ENCODE measurements around the gene SGCD.
"Not testable (repeated sequence)": the region's sequence is repeated elsewhere in the genome, so short reads cannot be mapped to it uniquely, and the experiment has no call there.

SGCD gene

DNA sequence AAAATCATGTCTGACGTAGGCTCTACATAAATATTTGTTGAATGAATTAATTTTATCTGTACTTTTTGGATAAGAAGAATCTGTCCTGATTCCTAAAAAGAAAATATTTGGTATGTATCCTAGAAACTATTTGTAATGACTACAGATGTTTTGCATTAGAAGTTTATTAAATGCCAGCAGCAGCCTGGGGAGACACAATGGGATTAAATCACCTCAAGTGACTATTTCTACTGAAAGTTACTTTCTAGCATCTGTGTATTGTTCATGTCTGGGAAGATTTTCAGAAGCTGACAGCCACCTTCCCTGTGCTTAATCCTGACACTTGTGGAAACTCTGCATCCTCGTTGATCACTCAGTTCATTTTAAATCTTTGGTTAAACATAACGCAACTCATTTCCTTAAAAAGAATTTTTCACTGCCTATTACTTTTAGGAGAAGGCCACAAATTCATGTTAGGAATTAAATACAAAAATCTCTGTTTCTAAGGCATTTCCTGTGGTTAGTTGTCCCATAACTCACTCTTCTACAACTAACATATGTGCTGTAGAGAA, 313.8 kb downstream of the SGCD start:
- no peak for DNase-seq (ENCODE audit: low spot score)

DNA sequence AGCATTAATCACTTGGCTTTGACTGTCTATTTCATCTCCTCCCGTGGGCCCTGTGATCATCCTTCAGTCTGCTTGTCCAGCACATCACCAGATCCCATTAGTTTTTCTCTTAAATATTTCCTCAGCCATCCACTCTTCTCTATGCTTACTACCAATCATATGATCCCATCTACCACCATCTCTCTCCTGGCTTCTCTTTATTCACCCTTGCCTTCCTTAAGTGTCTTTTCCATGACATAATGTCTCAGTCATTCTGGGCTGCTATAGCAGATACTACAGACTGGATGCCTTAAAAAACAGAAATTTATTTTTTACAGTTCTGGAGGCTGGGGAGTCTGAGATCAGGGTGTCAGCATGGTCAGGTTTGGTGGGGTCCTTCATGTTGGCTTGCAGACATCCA, 314.7 kb downstream of the SGCD start:
- DNase-seq (ENCODE audit: low spot score), result no peak

DNA sequence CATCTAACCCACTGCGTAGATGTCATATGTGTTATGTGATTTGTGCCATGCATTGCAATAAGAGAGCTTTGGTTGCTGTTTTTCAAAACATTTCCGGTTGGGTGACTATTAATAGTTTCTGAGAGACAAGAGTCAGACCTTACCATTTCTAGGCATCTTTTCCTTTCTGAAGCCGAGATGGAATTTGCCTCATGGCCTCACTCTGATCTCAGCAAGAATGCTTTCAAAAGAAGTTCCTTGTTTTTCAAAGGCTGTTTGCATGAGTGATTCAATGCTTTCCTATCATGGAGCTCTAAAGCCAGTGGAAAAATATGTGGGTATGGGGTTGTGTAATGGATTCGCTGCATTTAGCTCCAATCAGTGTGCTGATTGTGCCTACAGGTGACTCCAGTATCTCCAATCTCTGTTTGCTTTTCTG, 320.1 kb downstream of the SGCD start:
- no peak for DNase-seq (ENCODE audit: low spot score)

DNA sequence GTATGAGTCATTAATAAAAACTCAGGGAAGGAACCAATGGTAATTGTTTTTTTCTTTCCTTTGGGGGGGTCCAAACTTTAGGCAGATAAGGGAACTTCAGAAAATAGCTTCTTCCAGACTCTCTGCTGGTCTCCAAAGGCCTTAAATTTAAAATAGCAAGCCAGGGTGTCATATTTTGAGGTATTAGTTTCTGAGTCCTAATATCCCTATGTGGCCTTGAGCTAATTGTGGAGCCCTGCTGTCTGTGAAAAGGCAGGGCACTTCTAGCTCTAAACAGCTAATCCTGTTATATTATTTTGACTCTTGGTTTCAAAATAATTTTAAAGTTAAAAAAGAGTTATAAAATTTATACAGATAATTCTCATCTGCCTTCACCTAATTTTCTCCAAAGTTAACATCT, 327.5 kb downstream of the SGCD start:
- DNase-seq (ENCODE audit: low spot score), result no peak

DNA sequence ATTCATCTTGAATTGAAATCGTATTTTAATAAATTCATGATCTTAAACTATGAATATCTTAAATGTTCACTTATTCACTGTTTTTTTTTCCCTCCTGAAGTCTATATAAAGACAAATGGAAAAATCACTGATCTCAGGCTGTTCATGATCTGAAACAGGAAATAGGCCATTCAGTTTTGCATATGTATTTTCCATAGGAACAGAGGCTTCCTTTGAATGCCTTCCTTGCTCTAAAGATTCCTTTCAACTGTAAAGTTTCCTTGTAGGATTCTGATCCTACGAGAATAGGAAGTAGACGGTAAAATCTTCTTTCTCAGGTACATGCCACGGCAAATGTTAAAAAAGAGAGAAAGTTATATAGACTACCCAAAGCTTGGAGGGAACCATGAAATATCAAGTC, 328.8 kb downstream of the SGCD start:
- DNase-seq (ENCODE audit: low spot score), result no peak

DNA sequence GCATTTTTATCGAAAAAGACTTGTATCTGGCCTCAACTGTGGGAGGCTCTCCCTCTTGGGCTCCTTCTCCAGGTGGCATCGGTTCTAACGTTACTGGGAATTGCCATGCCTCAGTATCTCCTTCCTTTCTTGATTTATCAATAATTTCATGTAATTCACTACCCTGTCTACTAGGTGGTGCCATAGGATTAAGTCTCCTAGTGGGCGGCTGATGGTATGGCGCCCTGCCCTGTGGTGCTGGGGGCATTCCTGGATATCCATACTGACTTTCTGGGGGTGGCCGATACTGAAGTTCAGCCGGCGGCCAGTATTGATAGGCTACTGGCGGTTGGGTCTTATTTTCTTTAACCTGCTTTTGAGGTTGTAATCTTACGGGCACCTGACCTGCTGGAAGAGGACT, 337.9 kb downstream of the SGCD start:
- not testable (repeated sequence) for DNase-seq (ENCODE audit: low spot score)

DNA sequence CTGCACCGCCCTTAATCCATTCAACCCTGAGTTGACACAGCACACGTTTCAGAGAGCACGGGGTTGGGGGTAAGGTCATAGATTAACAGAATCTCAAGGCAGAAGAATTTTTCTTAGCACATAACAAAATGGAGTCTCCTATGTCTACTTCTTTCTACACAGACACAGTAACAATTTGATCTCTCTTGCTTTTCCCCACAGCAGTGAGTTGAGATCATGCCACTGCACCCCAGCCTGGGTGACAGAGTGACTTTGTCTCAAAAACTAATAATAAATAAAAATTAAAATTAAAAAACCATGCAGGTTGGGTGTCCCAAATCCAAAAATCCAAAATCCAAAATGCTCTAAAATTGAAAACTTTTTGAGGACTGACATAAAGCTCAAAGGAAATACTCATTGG, 339.7 kb downstream of the SGCD start:
- not testable (repeated sequence) for DNase-seq (ENCODE audit: low spot score)

DNA sequence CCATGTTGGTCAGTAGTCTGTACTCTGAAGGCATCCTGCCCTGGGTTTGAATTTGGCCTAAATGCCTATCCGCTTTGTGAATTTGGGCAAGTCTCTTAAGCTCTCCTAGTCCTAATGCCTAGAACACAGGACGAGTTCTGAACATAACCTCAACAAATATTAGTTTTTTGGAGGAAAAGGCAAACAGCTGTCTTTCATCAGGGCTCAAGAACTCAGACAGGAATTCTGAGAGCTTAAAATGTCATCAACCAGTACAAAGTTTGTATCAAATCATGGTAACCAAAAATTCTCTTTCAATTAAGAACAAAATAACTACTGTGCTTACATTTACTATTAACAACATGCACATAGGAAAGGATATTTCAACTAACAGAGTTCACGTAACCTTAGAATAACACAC, 340.7 kb downstream of the SGCD start:
- no peak for DNase-seq (ENCODE audit: low spot score)

DNA sequence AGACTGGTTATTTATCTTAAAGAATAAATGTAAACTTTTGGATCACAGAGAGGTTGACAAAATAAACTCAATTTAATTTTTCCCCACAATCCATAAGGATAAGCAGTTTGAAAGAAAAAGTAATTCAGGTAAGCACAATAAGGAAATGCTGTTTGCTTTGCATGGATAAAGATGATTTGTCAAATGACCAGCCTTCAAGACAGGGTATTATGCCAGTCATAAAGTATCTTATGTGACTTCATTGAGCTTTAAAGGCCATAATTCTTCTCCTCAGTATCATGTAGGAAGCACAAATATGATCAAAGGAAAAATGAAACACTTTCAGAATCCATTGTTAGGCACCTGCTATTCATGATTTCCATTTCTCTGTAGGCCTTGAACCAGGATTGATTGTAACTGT, 342.5 kb downstream of the SGCD start:
- no peak for DNase-seq (ENCODE audit: low spot score)

DNA sequence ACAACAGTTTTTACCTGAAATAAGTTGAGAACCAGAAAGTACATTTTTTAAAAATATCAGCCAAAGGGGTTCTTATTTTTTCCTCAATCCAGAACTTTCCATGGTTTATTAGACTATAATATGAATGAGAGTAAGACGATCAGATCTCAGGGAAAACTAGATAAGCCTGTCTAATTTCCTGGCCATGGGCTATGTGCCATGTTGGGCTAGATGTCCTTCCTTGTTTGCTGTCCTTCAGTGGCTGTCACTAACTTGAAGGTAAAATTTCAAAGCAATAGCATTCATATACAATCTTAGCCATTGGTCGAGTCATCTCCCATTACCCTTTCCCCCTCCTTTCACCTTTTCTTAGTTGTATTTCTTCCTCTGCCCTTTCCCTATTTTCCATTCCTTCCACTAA, 343.7 kb downstream of the SGCD start:
- no peak for DNase-seq (ENCODE audit: low spot score)

DNA sequence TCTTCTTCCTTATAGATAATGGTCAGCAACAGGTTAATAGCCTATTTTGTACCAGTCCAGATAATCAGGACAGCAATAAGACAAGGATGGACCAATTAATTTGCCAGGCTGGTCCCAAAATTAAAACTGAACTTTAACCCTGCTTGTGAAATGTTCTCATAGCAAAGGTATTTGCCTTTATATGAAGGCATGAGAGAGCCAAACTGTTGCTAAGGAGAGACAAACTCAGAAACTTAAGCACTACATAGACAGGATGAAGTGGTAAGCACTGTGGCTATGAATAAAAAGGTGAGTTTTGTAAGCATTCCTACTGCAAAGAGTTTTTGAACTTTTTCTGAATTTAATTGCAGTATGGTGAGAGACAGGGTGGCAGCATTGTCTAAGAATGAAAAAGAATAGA, 348.4 kb downstream of the SGCD start:
- DNase-seq (ENCODE audit: low spot score), result no peak

DNA sequence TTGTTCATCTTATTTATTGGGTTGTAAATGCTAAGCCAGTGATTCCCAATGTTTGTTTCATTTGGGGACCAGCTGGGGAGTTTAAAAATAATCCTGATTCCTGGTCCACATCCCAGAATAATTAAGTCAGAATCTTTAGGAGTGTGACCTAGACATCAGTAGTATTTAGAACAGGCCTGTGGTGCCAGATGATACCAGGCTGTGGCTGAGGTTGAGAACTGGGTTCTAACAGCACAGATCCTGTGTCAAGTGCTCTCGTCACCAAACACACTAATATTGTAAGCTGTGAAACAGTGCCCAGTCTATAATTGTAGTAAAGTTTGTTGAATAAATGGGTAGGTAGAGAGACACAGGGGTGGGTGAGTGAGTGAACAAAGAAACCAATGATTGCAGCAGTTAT, 351.0 kb downstream of the SGCD start:
- DNase-seq (ENCODE audit: low spot score), result no peak

DNA sequence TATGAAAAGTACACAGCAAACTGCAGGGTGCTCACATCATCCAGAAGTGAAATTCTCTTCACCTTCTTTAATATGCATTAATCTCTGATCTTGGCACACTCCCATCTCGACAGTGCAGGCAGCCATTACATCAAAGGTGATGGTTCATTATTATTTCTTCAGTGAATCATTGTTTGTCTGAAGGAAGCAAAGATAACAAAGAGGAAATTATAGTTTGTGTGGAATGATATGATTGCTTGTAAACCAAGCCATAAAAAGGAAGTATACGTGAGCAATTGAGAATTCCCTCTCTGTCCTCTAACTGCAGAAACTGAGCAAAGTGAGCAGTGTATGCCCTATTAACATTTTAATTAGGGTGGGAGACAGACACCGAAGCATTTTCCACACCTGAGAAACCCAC, 351.5 kb downstream of the SGCD start:
- DNase-seq (ENCODE audit: low spot score), result no peak

DNA sequence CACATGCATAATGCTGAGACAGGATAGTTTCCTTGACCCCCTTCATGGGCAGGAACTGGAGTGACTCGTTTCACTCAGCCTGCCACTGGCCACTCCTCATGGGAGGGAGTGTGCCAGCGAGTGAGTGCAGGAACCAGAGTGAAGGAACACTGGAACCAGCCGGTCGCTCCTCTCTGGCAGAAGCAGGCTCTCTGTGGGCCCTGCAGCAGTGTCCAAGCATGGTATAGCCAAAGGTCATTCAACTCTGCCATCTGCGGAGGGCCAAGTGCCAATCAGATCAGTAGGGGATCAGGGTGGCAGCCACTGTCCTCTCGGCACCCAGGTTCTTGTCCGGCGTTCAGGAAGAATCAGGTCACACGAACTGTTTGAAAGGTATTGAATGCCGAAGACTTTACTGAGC, 353.9 kb downstream of the SGCD start:
- no peak for DNase-seq (ENCODE audit: low spot score)

DNA sequence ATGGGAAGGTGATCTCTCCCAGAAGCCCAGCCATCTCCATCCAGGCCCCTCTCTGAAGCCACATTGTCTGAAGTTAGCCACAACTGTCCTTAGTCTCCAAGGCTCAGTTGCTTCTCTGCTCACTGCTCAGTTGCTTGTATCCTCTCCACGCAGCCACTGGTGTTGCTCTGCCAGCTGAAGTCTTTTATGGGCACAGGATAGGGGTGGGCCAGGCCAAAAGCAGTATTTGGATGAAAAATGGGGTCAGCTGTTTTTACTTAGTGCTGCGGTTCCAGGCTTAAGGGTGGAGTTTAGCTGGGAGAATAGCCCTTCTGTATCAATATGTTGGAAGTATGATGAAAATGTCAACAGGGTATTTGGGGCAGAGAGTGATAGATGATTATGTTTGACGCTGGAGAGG, 354.3 kb downstream of the SGCD start:
- DNase-seq (ENCODE audit: low spot score), result no peak

DNA sequence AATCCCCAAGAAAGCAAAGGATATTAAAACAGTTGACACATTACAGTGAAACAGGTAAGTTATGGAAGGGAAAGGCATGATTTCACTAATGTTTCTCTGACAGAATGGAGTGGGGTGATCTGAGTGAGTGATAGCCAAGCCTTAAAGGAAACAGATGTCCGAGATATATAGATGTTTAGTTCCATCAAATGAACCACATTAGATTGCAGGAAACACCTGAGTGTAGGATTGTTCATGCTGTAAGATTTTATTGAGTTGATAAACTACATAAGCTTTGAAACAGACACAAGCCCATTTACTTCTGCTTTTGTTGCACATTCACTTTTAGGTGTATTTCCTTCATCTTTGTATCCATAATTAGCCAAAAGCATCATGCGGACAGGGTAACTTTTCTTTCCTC, 356.0 kb downstream of the SGCD start:
- no peak for DNase-seq (ENCODE audit: low spot score)

DNA sequence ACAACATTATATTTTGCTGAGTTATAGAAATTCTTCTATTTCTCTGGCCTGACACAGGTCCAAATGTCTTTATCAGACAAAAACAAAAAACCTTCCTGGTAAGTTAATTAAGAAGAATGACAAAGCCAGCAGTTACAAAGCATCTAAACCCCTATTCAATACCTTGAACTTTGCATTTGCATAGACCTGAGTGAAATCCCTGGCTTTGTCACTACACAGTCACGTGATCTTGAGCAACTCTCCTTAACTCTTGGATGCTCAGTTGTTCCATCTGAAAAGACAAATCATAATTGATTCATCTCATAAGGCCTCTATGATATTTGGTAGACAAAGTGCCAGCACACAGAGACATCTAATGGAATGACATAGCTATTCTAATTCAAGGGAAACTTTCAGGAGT, 356.5 kb downstream of the SGCD start:
- no peak for DNase-seq (ENCODE audit: low spot score)

DNA sequence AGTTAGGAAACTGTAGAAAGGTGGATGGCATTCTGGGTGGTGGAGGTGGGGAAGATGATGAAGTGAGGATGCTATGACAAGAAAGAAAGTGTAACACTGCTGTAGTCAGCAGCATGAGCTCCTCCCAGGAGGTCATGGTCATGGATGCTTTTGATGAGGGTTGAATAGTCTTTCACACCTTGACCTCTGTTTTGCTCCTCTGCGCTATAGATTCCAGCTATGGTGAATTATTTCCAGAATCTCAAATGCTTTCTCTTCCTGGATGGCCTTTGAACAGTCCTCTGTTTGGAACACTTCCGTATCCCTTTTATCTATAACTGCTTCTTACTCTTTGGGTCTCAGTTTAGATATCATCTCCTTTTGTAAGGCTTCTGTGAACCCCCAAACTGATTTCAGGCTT, 357.3 kb downstream of the SGCD start:
- no peak for DNase-seq (ENCODE audit: low spot score)

DNA sequence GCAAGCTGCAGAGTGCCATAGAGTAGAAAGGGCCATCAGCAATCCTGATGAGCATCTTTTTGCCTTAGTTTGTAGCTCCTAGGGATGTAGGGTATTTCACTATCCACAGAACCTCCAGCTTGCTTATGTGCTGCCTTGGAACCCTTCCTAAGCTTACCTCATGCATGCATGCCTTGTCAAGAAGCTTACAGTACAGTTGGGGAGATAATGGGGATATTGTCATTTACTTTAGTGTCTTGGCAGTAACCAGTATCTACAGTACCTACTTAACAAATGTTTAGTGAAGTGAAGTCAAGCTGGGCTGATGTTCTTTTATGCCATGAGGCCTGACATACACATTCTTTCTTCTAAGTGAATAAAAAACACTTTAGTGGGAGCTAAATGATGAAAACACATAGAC, 358.5 kb downstream of the SGCD start:
- DNase-seq (ENCODE audit: low spot score), result no peak

DNA sequence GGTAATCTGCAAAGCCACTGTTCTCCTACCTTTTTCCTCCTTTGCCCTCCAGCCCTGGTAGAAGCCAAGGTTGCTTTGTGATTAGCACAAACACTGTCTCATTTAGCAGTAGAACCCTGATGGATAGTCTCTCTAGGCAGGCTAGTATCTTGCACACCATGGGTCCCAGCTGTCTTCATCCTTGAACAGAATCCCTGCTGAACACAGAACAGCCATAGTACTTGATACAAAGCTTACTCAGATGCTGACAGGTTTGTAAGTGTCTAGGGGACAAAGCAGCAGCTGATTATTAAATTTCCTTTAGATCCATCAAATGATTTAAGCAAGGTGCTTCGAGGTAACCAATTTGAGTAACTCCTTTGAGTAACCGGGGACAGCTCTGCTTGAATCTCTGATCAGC, 359.4 kb downstream of the SGCD start:
- DNase-seq (ENCODE audit: low spot score), result no peak

DNA sequence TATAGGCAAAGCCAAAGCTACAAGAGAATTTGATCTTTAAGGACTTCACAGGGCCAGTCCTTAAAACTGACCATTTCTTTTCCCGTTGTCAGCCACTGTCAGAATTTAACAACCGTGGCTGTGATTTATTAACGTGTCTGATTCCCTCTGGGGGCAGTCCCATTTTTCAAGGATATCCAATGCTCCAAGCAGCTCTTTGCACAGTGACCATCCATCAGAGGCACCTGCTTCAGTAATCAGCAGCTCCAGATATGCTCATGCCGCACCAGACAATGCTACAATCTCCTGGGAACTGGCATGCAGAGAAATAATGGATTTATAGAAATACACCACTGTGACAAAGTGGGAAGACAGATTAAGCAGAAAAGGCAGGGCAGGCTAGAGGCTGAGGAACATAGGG, 359.8 kb downstream of the SGCD start:
- no peak for DNase-seq (ENCODE audit: low spot score)

DNA sequence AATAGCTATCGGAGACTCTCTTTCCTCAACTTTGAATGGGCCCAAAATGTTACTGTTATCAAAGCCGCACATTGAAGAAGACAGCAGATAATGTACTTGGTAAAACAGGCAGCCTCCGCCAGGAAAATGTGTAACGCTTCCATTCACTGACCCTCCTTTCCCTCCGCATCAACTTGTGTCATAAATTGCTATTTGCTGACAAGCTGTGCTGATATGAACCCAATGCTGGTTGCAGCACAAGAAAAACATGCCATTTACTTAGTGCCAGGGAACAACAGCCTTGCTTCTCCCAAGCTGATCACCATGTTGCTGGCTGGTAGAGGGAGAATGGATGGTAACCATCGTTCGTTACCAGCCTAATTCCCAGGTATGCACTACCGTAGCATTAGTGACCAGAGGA, 360.6 kb downstream of the SGCD start:
- no peak for DNase-seq (ENCODE audit: low spot score)

DNA sequence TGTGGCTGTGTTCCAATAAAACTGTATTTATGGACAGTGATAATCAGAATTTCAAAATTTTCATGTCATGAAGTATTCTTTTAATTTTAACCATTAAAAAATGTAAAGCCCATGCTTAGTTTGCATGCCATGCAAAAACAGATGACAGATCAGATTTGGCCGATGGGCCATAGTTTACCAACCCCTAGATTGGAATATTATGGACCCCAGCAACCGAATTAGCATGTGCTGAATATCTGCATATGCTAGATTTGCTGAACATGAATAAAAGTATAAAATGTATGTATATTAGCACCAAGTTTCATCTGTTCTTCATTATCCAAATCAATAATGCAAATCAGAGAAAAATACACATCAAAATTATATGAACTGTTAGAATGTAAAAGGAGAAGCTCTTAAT, 364.6 kb downstream of the SGCD start:
- DNase-seq (ENCODE audit: low spot score), result no peak

DNA sequence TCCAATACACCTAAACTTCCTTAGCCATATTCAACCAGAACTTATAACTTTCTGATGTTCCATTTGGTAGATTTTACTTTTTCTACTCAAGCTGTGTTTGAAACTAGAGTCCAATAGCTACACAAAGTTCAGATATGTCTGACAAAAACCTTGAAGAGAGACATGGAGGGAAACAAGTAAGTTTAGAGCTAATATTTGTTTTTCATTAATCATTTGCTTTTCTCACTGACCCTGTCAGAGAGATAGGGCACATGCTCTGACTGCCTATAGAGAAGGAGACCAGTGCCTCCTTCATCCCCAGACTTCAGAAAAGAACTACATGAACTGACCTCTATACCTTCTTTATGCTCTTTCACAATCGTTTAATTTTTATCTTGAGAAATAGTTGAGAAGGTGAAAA, 366.1 kb downstream of the SGCD start:
- no peak for DNase-seq (ENCODE audit: low spot score)

DNA sequence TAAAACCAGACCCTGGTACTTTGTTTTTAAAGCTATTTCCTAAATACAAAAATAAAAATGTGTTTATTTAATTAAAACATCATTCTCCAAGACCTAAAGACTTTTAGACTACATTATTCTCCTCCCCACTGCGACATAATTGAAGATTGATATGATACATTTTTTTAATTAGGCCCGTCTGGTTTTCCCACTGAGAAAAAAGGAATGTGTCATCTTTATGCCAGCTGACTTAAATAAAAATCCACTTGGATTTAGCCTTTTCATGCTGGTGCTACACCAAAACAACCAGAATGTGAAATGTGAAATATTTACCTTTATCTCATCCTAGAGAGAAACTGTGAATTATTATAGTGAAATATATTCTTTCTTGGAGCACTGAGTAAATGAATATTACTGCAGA, 367.6 kb downstream of the SGCD start:
- DNase-seq (ENCODE audit: low spot score), result no peak
